ENCODE measurements around the gene TRIO. TPM values are rescaled to one million over a fixed set of nuclear protein-coding genes. Genes with fewer than 3 reads are reported as not detected.

Gene TRIO
- total and polyA plus RNA-seq, 3 experiments from 2014 or later: 0.89 to 4.4 (median 4.2) TPM

GRCh38 chr5:14115323-14115895, 27.7 kb upstream of the TRIO start:
- H3K4me3 Mint-ChIP-seq: no peak overlapping the region

GRCh38 chr5:14118551-14119320, 24.4 kb upstream of the TRIO start:
- no peaks in the 10 kb centered on the region for H3K4me1 ChIP-seq (ENCODE audit: insufficient read depth, low read length)
- H3K36me3 ChIP-seq (ENCODE audit: insufficient read depth, low read length): no peaks in the 10 kb centered on the region
- Mint-ChIP-seq H3K4me1 (no peaks in the 10 kb centered on the region), H3K27ac (no peak overlapping the region), H3K4me3 (no peak overlapping the region), H3K36me3 (no peaks in the 10 kb centered on the region), H3K9me3 (peaks cover 0 to 2% (median 0%) of the 10 kb centered on the region in 5 donors), H3K27me3 (peaks cover 5 to 7% of the 10 kb centered on the region in 2 donors)
- no peak overlapping the region for H3K4me3 ChIP-seq (ENCODE audit: low read length)
- POLR2A ChIA-PET: no interaction called here
- DNase-seq: no peak
- no peaks in the 10 kb centered on the region for H3K9me3 ChIP-seq (ENCODE audit: low read length)
- no peaks in the 10 kb centered on the region for H3K27me3 ChIP-seq (ENCODE audit: insufficient read depth, low read length, poor library complexity, severe bottlenecking)
- CTCF ChIA-PET: no interaction called here
- H3K27ac ChIP-seq (ENCODE audit: low read depth, low read length): no peak overlapping the region

More at GRCh38 chr5:14115323-14115895, 27.7 kb upstream of the TRIO start:
- Mint-ChIP-seq H3K9me3 (peaks cover 0 to under 1% (median 0%) of the 10 kb centered on the region in 5 donors), H3K36me3 (no peaks in the 10 kb centered on the region), H3K4me1 (no peaks in the 10 kb centered on the region), H3K27me3 (peaks cover 5 to 7% of the 10 kb centered on the region in 2 donors), H3K27ac (no peak overlapping the region)
- no peak for DNase-seq
- no peak overlapping the region for H3K4me3 ChIP-seq (ENCODE audit: low read length)
- no peaks in the 10 kb centered on the region for H3K9me3 ChIP-seq (ENCODE audit: low read length)
- no peaks in the 10 kb centered on the region for H3K27me3 ChIP-seq (ENCODE audit: insufficient read depth, low read length, poor library complexity, severe bottlenecking)
- POLR2A ChIA-PET: no interaction called here
- no peaks in the 10 kb centered on the region for H3K36me3 ChIP-seq (ENCODE audit: insufficient read depth, low read length)
- CTCF ChIA-PET: interaction anchor here (0.7 kb wide), 1 partner anchor 1054 kb away, joined by 3 read pairs; no protein-coding TSS in a partner anchor
- H3K27ac ChIP-seq (ENCODE audit: low read depth, low read length): no peak overlapping the region
- H3K4me1 ChIP-seq (ENCODE audit: insufficient read depth, low read length): no peaks in the 10 kb centered on the region

- ChIA-PET POLR2A (no interaction called here), CTCF (no interaction called here)
- H3K27ac Mint-ChIP-seq: no peak overlapping the region
- H3K9me3 Mint-ChIP-seq: peaks cover 0 to 2% (median 0%) of the 10 kb centered on the region in 5 donors
- Histone ChIP-seq H3K9me3 (ENCODE audit: low read length) (no peaks in the 10 kb centered on the region), H3K36me3 (ENCODE audit: insufficient read depth, low read length) (no peaks in the 10 kb centered on the region), H3K4me3 (ENCODE audit: low read length) (no peak overlapping the region), H3K27ac (ENCODE audit: low read depth, low read length) (no peak overlapping the region), H3K27me3 (ENCODE audit: insufficient read depth, low read length, poor library complexity, severe bottlenecking) (no peaks in the 10 kb centered on the region), H3K4me1 (ENCODE audit: insufficient read depth, low read length) (no peaks in the 10 kb centered on the region)
- H3K4me3 Mint-ChIP-seq: no peak overlapping the region
- DNase-seq: no peak
- peaks cover 3 to 5% of the 10 kb centered on the region in 2 donors for H3K27me3 Mint-ChIP-seq
- no peaks in the 10 kb centered on the region for H3K36me3 Mint-ChIP-seq
- H3K4me1 Mint-ChIP-seq: no peaks in the 10 kb centered on the region
Observed at GRCh38 chr5:14120176-14120575, 23.0 kb upstream of the TRIO start.

- no peaks in the 10 kb centered on the region for H3K9me3 ChIP-seq (ENCODE audit: low read length)
- no peaks in the 10 kb centered on the region for H3K27me3 ChIP-seq (ENCODE audit: insufficient read depth, low read length, poor library complexity, severe bottlenecking)
- H3K4me1 ChIP-seq (ENCODE audit: insufficient read depth, low read length): no peaks in the 10 kb centered on the region
- Mint-ChIP-seq H3K9me3 (peaks cover 0 to 2% (median 0%) of the 10 kb centered on the region in 5 donors), H3K36me3 (no peaks in the 10 kb centered on the region), H3K4me1 (no peaks in the 10 kb centered on the region), H3K4me3 (no peak overlapping the region), H3K27me3 (peaks cover 3 to 5% of the 10 kb centered on the region in 2 donors), H3K27ac (no peak overlapping the region)
- ChIA-PET CTCF (no interaction called here), POLR2A (no interaction called here)
- DNase-seq: no peak
- no peak overlapping the region for H3K27ac ChIP-seq (ENCODE audit: low read depth, low read length)
- no peak overlapping the region for H3K4me3 ChIP-seq (ENCODE audit: low read length)
- no peaks in the 10 kb centered on the region for H3K36me3 ChIP-seq (ENCODE audit: insufficient read depth, low read length)
Observed at GRCh38 chr5:14121552-14121951, 21.6 kb upstream of the TRIO start.

- Mint-ChIP-seq H3K27me3 (peaks cover 3 to 5% of the 10 kb centered on the region in 2 donors), H3K4me3 (no peak overlapping the region), H3K4me1 (no peaks in the 10 kb centered on the region), H3K27ac (no peak overlapping the region), H3K9me3 (peaks cover 0 to 3% (median 0%) of the 10 kb centered on the region in 5 donors), H3K36me3 (no peaks in the 10 kb centered on the region)
- no peaks in the 10 kb centered on the region for H3K4me1 ChIP-seq (ENCODE audit: insufficient read depth, low read length)
- no peaks in the 10 kb centered on the region for H3K27me3 ChIP-seq (ENCODE audit: insufficient read depth, low read length, poor library complexity, severe bottlenecking)
- CTCF ChIA-PET: no interaction called here
- H3K27ac ChIP-seq (ENCODE audit: low read depth, low read length): no peak overlapping the region
- POLR2A ChIA-PET: no interaction called here
- no peaks in the 10 kb centered on the region for H3K36me3 ChIP-seq (ENCODE audit: insufficient read depth, low read length)
- H3K4me3 ChIP-seq (ENCODE audit: low read length): no peak overlapping the region
- H3K9me3 ChIP-seq (ENCODE audit: low read length): no peaks in the 10 kb centered on the region
- DNase-seq: no peak
Observed at GRCh38 chr5:14122089-14122488, 21.1 kb upstream of the TRIO start.

- ChIA-PET CTCF (no interaction called here), POLR2A (no interaction called here)
- peaks cover 3 to 4% of the 10 kb centered on the region in 2 donors for H3K27me3 Mint-ChIP-seq
- Histone ChIP-seq H3K36me3 (ENCODE audit: insufficient read depth, low read length) (no peaks in the 10 kb centered on the region), H3K9me3 (ENCODE audit: low read length) (no peaks in the 10 kb centered on the region), H3K4me1 (ENCODE audit: insufficient read depth, low read length) (no peaks in the 10 kb centered on the region), H3K4me3 (ENCODE audit: low read length) (no peak overlapping the region), H3K27me3 (ENCODE audit: insufficient read depth, low read length, poor library complexity, severe bottlenecking) (no peaks in the 10 kb centered on the region), H3K27ac (ENCODE audit: low read depth, low read length) (no peak overlapping the region)
- no peak for DNase-seq
- H3K9me3 Mint-ChIP-seq: peaks cover 0 to 3% (median 0%) of the 10 kb centered on the region in 5 donors
- no peak overlapping the region for H3K27ac Mint-ChIP-seq
- no peaks in the 10 kb centered on the region for H3K4me1 Mint-ChIP-seq
- no peak overlapping the region for H3K4me3 Mint-ChIP-seq
- no peaks in the 10 kb centered on the region for H3K36me3 Mint-ChIP-seq
Observed at GRCh38 chr5:14123551-14123950, 19.6 kb upstream of the TRIO start.

- Histone ChIP-seq H3K9me3 (ENCODE audit: low read length) (no peaks in the 10 kb centered on the region), H3K27ac (ENCODE audit: low read depth, low read length) (no peak overlapping the region), H3K27me3 (ENCODE audit: insufficient read depth, low read length, poor library complexity, severe bottlenecking) (no peaks in the 10 kb centered on the region), H3K36me3 (ENCODE audit: insufficient read depth, low read length) (no peaks in the 10 kb centered on the region), H3K4me3 (ENCODE audit: low read length) (no peak overlapping the region), H3K4me1 (ENCODE audit: insufficient read depth, low read length) (no peaks in the 10 kb centered on the region)
- Mint-ChIP-seq H3K36me3 (no peaks in the 10 kb centered on the region), H3K4me3 (no peak overlapping the region), H3K27ac (no peak overlapping the region), H3K9me3 (peaks cover 0 to 3% (median 0%) of the 10 kb centered on the region in 5 donors), H3K27me3 (peaks cover 3 to 4% of the 10 kb centered on the region in 2 donors), H3K4me1 (no peaks in the 10 kb centered on the region)
- no peak for DNase-seq
- CTCF ChIA-PET: no interaction called here
- POLR2A ChIA-PET: no interaction called here
Observed at GRCh38 chr5:14123974-14124482, 19.1 kb upstream of the TRIO start.

GRCh38 chr5:14125262-14125661, 17.9 kb upstream of the TRIO start:
- Mint-ChIP-seq H3K4me1 (no peaks in the 10 kb centered on the region), H3K27ac (peak overlapping the region in 1 of 8 donors; percentile 42), H3K9me3 (peaks cover 0 to 5% (median 0%) of the 10 kb centered on the region in 5 donors)

More at GRCh38 chr5:14125262-14125661, 17.9 kb upstream of the TRIO start:
- DNase-seq: no peak
- Histone ChIP-seq H3K27me3 (ENCODE audit: insufficient read depth, low read length, poor library complexity, severe bottlenecking) (no peaks in the 10 kb centered on the region), H3K4me1 (ENCODE audit: insufficient read depth, low read length) (no peaks in the 10 kb centered on the region), H3K27ac (ENCODE audit: low read depth, low read length) (no peak overlapping the region), H3K4me3 (ENCODE audit: low read length) (no peak overlapping the region), H3K36me3 (ENCODE audit: insufficient read depth, low read length) (no peaks in the 10 kb centered on the region), H3K9me3 (ENCODE audit: low read length) (no peaks in the 10 kb centered on the region)
- H3K27me3 Mint-ChIP-seq: no peaks in the 10 kb centered on the region
- no peak overlapping the region for H3K4me3 Mint-ChIP-seq
- no peaks in the 10 kb centered on the region for H3K36me3 Mint-ChIP-seq
- ChIA-PET POLR2A (no interaction called here), CTCF (no interaction called here)

Data from CD8-positive, alpha-beta memory T cell (primary cell).